ENCODE measurements around the gene VCAN.
A peak's percentile ranks its signal among the peaks of the same experiment; 100 is the strongest.
"Not testable (repeated sequence)": the region's sequence is repeated elsewhere in the genome, so short reads cannot be mapped to it uniquely, and the experiment has no call there.

Gene VCAN

DNA sequence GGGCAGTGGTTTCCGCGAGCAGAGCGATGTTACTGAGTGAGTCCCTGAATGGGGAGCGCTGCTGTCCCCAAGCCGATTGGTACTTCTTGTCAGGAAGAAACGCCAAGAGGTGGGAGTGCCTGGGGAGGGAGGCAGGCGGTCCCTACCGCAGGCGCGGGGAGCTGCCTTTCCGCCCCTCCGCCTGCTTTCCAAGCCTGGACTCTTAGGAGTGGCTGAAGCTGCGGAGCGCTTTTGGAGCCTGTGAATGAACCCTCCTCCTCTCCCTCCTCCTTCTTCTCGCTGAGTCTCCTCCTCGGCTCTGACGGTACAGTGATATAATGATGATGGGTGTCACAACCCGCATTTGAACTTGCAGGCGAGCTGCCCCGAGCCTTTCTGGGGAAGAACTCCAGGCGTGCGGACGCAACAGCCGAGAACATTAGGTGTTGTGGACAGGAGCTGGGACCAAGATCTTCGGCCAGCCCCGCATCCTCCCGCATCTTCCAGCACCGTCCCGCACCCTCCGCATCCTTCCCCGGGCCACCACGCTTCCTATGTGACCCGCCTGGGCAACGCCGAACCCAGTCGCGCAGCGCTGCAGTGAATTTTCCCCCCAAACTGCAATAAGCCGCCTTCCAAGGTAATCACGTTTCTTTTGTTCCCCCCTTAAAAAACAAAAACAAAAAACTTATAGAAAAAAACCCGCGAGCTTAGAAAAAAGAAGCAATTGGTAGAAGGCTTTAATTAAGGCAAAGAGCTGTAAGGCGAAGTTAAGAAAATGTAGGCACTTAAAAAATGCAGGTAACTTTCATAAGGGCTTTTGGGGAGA is at the start of gene VCAN:
TSS of gene VCAN (plus strand) at position 340 of the 808 bp plus-strand sequence. CDS start 11,775 bp downstream, outside the sequence.
- DNase-seq = peak in 1 of 2 donors; percentile 53

DNA sequence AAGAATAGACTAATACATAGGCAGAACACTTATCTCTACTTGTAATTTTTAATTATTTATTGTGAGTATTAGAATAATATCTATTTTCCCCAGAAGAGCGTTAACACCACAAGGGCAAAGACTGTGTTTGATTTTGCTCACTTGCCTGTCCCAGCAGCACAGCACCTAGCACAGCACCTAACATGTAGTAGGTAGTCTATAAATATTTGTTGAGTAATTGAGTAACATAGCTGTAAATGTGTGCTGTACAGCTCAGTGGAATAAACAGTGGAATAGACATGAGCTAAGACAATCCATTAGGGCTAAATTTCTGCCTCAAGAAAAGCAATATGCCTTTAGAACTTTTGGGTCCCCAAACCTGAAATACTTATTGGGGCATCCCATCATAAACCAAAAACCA is 49.3 kb upstream of the VCAN start:
- no peak for DNase-seq

DNA sequence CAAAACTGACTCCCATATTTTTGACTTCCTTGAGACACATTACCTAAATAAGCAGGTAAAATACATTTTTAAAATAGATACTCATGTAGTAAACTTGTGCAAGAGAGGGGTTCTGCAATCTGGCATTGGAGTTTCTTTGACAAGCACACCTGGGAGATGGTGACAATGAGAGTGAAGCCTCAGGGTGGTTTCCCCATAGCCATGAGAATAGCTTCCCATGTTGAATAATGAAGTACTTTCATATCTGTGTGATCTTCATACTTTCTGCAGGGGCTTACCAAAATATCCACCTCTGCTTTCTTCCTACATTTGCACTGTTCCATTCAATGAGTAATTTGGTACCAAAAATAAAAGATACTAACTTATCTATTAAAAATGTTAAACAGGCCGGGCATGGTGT is 44.7 kb upstream of the VCAN start:
- DNase-seq = no peak

DNA sequence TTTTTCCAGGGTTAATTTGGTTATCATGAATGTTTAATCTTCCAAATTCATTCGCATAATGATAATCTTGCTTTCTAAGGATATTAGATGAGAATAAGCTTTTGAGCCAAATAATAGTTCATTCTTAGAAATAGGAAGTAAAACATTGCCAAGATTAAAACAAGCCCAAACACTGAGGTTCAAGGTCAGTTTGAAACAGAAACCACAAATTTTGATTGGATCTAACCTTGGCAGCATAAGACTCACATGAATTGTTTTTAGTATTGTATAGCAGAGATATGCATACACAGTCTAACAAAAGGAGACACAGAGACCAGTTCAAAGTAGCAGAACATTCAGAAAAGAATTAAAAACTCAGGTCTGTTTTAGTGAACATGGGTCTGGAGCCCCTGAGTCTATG is 43.4 kb upstream of the VCAN start:
- no peak for DNase-seq

DNA sequence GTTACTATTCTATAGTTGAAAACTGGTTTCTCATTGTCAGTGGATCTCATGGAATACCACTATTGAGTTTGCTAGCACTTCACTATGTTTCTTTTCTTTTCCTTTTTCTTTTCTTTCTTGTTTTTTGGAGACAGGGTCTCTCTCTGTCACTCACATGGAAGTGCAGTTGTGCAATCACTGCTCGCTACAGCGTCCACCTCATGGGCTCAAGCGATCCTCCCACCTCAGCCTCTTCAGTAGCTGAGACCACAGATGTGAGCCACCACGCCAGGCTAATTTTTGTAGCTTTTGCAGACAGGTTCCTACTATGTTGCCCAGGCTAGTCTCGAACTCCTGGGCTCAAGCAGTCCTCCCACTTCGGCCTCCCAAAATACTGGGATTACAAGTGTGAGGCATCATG is 42.7 kb upstream of the VCAN start:
- DNase-seq = no peak

DNA sequence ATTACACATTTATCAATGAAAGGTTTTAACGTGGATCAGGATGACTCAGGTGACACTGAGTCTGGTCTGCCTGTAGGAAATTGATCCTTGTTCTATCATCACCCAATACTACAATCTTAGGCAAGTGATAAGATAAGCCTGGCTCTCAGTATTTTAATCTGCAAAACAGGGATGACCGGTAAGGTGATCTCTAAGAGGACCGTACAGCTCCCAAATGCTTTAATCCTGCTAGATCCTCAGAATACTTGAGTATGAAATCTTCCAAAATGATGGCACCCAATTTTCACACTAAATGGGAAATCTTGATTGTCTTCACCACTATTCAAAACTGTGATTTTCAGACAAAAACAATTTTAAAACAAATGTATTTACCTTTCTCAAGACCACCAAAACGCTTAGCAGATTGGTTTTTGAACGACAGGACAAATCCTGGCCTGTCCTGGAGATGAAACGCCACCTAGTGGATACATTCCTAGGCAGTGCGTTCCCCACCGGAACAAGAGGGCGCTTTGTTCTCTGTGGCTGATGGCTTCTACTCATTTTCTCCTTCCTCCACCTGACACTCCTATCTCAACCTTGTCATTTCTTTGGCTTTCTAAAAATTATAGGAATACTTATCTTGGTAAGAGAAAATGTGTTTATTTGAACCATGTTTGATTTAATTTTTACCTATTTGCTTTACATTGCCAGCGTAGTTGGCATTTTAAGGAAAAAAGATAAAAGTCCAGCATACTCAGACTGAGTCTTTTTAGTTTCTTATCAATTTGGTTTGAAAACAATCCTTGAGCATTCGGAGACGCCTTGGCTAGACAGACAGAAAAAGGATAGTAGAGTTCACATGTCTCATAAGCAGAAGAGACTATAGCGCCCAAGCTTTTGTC is 41.2 kb upstream of the VCAN start:
- DNase-seq = peak; percentile 39 to 57

DNA sequence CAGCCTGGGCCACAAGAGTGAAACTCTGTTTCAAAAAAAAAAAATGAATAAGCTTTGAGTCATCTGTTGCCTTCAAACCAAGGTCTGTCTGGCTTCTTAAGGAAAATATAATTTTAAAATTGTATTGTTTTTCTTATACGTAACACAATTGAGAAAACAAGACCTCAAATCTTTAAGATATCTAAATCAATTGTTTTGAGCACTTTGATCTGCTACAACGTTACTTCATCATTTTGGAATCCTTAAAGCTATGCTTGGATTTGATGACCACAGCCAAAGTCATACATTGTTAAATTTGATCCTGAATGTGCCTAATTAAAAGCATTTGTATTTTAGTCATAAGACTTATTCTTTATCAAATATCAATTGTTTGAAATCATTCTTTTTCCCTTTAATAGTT is 37.7 kb upstream of the VCAN start:
- DNase-seq = no peak

DNA sequence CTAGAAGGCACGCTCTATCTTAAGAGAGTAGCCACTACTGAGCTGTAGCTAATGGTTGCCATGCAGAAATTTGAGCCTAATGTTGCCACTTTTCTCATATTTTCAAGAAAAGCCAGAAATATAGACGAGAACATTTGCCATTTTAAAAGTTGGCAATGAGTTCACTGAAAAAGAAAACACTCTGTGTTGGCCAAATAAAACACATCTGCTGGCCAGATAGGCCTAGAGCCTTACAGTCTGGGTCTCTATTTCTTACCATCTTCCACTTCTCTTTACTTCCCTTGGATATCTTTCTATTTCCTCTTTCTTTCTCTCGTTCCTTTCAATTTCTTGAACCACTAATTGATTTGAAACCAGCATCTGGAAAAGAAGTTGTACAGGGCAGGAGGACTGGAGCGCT is 36.6 kb upstream of the VCAN start:
- no peak for DNase-seq

DNA sequence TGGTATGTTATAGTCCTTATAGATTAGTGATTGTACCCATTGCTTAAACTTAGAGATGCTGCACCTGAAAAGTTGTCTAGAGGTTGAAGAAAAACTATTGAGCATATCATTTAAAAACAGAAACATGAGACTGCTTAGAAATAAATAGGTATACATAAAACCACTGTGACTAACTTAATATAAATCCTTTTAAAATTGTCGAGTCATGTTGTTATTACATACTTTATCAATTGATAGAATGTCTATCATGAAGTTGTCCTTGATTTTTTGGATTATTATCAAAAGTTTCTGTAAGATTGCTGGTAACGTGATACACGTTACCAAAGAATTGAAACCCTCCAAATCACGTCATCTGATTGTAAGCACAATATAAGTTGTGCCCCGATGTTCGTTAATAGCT is 35.3 kb upstream of the VCAN start:
- DNase-seq = no peak

DNA sequence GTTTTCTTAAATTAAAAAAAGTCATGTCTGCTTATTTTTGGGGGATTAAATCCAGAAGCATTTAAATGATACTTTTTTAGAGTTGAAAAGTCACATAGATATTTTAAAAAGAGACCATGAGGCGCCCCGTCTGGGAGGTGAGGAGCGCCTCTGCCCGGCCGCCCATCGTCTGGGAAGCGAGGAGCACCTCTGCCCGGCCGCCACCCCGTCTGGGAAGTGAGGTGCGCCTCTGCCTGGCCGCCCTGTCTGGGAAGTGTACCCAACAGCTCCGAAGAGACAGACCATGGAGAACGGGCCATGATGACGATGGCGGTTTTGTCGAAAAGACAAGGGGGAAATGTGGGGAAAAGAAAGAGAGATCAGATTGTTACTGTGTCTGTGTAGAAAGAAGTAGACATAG is 33.8 kb upstream of the VCAN start:
- not testable (repeated sequence) for DNase-seq

DNA sequence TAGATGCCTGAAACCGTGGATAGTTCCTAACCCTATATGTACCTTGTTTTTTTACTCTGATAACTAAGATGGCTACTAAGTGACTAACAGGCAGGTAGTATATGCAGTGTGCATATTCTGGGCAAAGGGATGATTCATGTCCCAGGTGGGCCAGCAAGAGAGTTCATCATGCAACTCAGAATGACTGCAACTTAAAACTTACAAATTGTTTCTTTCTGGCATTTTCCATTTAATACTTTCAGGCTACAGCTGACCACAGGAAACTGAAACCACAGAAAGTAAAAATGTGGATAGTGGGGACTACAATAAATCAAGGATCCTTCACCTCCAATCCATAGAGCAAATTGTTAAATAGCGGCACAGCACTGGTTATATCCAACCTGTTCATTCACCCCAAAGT is 30.7 kb upstream of the VCAN start:
- DNase-seq = no peak

DNA sequence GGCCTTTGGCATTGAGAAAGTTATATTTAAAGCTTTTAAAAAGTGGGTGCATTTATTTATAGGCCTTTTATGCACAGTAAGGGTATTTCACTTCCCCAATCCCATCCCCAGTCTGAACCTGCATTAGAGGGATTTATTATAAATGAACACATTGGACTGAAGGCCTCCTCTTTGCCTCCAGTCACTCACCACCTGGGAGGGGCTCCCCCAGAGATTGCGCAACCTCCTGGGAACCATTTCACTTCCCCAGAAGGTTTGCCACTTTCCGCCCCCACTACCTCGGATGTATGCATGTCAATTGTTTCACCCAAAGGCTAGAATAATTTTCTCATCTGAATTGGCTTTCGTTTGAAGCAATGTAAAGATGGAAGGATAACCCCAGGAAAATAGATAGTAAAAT is 29.8 kb upstream of the VCAN start:
- peak in 1 of 2 donors; percentile 1 for DNase-seq

DNA sequence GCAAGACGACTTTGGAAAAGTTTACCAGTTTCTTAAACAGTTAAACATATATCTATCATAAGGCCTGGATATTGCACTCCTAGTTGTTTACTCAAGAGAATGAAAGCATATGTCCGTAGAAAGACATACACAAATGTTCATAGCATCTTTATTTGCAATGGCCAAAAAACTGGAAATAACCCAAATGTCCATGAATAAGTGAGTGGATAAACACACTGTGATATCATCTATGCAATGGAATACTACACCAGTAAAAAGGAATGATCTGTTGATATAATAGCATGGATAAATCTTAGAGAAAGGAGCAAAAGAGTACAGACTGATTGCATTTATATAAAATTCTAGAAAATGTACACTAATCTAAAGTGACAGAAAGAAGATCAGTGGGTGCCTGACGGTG is 28.0 kb upstream of the VCAN start:
- DNase-seq = no peak

DNA sequence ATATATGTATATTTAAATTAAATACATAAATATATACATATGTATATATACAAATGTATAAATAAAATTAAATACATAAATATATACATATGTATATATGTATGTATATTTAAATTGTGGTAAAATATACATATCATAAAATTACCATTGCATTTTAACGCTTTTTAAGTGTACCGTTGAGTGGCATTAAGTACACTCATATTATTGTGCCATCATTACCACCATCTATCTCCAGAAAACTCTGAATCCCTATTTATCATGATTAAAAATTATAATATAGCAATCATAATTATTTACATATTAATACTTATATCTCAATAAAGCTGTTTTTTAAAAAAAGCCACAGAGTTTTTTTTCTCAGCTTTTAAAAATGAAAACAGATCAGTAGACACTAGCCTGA is 27.1 kb upstream of the VCAN start:
- DNase-seq = no peak

DNA sequence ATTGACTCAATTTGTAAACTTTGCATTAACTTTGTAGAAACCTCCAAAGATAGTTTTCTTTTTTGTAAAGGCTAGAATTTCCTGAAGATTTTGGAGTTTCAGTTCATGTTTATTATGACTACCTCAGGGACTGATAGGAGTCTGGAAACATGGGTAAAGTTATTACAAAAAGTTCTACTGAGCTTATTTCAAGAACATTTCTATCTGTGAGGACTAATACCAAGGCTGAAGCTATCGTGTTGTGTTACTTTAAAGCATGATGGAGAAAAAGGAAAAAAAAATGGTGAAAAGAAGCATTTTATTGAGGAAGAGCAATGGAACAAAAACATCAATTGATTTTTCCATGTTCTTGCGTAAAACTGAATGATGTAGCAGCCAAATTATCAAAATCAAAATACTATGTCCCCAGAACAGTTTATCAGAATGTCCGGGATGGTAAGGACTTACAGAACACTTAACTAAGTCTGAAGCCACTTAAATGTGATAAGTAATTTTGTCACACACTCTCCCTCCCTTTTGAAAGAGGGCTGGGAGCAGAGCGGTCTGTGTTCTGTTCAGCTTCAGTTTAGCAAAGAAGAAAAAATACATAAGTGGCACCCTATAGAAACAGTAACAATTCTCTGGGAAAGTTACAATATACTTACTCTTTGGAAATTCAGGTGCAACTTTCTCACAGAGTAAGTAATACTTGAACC is 25.1 kb upstream of the VCAN start:
- no peak for DNase-seq

DNA sequence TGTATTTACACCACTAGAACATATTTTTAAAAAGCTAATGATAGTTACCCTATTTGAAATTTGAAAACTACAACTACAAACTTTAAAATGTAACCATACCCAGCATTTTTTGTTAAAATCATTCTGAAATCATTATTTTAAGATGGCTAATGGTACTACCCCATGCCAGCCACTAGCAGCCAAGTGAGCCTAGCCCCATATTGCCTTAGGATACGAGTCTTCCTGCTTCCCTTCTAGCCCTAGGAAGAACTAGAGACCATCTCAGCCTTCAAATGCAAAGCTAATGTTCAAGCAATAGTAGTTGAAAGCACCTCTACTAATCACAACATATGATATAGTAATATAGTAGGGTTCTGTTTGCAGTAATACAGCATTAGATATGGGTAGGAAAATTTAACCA is 24.0 kb upstream of the VCAN start:
- no peak for DNase-seq

DNA sequence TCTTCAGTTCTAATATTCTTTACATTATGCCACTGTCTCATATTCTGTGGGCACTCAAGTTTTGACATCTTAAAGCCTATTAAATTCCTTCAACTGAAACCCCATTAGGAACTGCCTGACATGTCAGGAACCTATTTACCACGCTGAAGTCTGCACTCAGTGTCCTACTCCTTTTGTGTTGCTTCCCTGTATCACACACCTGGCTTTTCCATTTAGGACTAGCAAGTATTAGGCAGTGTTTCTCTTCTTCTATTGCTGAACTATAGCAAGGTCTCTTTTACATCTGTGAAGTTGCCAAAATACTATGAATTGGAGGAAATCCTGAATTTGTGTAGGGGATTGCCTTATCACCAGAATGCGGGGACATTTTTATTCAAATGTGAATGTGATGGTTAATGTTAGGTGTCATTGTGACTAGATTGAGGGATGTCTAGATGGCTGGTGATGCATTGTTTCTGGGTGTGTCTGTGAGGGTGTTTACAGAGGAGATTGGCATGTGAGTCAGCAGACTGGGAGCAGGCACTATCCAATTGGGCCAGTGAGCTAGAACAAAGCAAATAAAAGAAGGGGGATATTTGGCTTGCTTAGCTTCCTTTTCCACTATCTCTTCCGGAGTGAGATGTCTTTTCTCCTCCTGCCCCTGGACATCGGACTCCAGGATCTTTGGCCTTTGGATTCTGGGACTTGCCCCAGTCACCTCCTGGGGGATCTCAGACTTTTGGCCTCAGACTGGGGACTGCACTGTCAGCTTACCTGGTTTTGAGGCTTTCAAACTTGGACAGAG is 21.2 kb upstream of the VCAN start:
- no peak for DNase-seq

DNA sequence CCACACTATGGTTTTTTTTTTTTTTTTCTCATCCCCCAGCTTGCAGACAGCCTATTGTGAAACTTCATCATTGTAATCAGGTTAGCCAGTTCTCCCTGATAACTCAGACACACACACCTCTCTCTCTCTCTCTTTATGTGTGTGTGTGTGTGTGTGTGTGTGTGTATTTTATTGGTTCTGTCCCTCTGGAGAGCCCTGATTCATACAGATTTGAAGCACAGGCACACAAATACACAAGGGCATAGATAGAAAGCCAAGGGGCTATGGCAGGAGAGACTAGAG is 20.6 kb upstream of the VCAN start:
- no peak for DNase-seq

DNA sequence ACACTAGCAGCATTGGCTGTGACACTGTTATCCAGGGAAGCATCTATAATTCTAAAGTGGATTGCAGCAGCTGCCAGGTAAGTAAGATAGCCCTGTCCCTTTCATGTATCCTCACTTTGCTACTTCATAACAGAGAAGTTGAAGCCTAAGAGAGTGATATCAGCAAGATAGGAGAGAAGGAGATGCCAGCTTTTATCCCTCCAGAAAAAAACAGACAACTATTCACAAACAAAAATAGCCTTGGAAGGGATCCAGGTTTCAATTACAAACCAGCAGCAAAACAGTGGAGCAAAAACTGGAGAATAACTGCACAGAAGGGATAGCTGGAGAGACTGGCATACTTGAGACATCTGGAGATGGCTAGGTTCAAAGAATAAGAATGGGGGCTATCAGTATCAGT is 19.6 kb upstream of the VCAN start:
- no peak for DNase-seq

DNA sequence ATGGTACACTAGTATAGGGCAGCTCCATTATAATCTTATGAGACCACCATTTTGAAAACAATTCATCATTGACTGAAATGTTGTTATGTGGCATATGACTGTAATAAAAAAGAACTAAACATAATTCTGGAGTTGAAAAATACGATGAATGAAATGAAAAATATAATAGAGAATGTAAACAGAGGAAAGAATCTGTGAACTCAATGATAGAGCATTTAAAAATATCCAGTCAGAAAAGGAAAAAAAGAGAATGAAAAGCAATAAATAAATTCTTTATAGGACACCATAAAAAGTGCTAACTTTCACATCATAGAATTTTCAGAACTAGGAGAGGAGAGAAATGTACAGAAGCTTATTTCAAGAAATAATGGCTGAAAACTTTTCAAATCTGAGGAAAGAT is 17.6 kb upstream of the VCAN start:
- no peak for DNase-seq

DNA sequence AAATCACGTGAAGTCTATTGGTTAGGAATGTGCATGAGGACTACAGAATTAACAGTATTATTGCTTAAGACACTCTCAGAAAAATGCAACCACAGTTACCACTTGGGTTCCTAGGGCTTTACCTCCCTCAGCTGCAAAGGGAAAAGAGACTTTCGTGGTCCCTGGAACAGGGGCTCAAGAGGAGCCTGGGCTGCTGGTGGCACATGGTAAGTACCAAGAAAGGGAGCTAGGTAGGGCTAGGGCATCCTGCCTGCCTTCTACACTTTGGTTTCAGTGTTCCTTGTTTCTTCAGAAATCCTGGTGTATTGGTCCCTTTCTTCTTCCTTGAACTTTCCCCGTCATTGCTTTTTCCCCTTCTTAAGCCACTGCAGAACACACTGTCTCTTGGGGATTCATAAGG is 7.3 kb upstream of the VCAN start:
- no peak for DNase-seq

DNA sequence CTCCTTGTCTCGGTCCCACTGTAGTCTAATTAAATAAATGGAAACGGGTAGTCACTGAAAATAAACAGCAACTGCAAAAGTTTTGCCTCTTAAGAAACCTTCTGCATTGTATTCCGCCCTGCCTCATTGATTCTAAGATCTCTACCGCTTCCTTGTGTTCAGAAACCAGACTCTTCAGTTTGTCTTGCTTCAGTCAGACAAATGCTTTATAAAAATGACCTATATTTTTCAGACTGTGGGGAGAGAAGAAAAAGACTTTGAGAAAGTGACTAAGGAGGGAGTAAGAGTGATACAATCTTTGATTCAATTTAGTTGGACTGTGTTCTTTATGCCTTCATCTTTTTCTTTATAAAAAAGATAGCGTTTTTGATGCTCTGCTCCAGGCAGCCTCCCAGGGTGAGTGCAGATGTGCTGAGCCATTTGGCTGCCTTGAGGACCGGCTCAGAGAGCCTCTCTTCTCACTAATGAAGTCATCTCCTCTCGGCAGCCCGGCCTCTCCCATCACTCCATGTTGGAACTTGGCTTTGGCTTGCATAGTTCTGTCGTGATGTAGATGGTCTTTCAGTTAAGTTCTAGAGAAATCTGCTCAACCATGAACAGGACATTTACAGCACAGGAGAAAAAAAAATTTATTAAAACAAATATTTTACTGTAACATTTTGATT is 4.0 kb upstream of the VCAN start:
- DNase-seq = no peak

DNA sequence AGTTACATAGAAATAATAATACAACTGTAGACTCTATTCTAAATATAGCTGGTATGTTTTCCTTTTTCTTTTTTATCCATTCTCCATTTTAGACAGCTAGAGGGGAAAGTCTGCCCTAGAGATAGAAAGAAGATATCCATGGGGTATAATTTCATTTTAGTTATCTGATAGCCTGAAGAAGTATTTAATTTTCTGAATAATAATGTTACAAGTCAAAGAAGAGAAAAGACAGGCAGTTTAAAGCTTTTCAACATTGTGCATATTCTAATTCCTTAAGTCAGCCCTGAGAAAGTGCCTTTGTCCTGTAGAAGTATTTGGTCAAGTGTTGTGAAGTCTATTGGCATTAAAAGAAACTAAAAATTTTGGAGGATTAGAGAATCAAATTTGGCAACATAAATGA is 2.5 kb upstream of the VCAN start:
- DNase-seq = no peak

Measured in CD4-positive, alpha-beta T cell treated with Interleukin-1 beta for 1 hour (primary cell).